22Rv1 (cell line): ENCODE results near the gene STK11IP.

Experiments used
- H3K27ac ChIP-seq: fragments of 450-650 bp; 2 replicates; pipeline ENCODE4 v1.5.1; 2017
- CTCF ChIP-seq: fragments of 450-650 bp; IDR thresholded peaks from 2 replicates; pipeline ENCODE4 v1.5.1; 2017; ENCODE audit warnings: mild to moderate bottlenecking
- ZFX ChIP-seq: fragments of 450-650 bp; IDR thresholded peaks from 2 replicates; pipeline ENCODE4 v1.6.1; 2017; ENCODE audit warnings: antibody characterized with exemption, borderline replicate concordance

The STK11IP gene

DNA sequence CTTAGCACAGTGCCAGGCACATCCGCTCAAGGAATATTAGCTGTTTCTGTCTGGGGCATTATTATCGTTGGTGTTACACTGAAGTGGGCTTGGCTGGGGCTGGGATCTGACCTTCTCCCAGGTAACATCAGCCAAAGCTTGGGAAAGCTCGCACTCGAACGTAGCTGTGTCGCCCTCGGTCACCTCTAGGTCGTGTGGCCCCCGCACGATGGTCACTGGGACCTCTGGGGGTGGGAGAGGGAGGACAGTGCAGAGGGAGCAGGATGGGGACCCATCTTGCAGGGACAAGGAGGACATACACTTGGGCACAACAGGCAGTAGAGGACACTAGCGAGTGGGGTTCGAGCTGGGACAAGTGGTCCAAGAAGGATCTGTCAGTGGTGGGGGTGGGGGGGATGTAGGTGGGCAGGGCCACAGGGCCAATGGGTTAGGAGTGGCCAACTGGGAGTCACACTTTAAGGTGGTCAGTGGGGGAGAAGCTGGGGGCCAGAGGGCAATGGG is 44.1 kb upstream of the STK11IP start:
- TF ChIP-seq CTCF (no peak), ZFX (no peak)
- no peak overlapping the region for H3K27ac ChIP-seq

- no peak overlapping the region for H3K27ac ChIP-seq
- TF ChIP-seq ZFX (no peak), CTCF (no peak)
Observed at GRCh38 chr2:219554350-219554749, 43.3 kb upstream of the STK11IP start.

DNA sequence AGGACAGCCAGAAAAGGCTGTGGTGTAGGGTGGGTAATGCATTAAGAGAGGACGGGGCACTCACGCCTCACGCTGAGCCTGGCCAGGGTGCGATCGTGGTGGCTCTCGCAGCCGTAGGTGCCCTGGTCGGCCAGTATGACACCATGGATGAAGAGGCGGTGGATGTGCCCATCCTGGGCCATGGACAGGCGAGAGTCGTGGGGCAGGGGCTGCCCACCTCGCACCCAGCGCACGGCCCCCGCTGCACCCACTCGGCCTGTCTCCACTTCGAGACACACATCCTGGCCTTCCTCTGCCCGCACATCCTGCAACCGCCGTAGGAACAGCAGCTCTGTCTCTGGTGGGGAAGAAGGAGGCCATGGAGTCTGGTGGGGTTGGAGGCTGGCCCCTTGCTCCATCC is 41.7 kb upstream of the STK11IP start:
- TF ChIP-seq ZFX (no peak), CTCF (no peak)
- no peak overlapping the region for H3K27ac ChIP-seq

- no peak for TF ChIP-seq ZFX
- TF ChIP-seq CTCF, result no peak
- H3K27ac ChIP-seq, result no peak overlapping the region
Observed at GRCh38 chr2:219556413-219556812, 41.2 kb upstream of the STK11IP start.

GRCh38 chr2:219557320-219557719 is 40.3 kb upstream of the STK11IP start:
- H3K27ac ChIP-seq, result no peak overlapping the region
- no peak for TF ChIP-seq ZFX
- TF ChIP-seq CTCF, result no peak

DNA sequence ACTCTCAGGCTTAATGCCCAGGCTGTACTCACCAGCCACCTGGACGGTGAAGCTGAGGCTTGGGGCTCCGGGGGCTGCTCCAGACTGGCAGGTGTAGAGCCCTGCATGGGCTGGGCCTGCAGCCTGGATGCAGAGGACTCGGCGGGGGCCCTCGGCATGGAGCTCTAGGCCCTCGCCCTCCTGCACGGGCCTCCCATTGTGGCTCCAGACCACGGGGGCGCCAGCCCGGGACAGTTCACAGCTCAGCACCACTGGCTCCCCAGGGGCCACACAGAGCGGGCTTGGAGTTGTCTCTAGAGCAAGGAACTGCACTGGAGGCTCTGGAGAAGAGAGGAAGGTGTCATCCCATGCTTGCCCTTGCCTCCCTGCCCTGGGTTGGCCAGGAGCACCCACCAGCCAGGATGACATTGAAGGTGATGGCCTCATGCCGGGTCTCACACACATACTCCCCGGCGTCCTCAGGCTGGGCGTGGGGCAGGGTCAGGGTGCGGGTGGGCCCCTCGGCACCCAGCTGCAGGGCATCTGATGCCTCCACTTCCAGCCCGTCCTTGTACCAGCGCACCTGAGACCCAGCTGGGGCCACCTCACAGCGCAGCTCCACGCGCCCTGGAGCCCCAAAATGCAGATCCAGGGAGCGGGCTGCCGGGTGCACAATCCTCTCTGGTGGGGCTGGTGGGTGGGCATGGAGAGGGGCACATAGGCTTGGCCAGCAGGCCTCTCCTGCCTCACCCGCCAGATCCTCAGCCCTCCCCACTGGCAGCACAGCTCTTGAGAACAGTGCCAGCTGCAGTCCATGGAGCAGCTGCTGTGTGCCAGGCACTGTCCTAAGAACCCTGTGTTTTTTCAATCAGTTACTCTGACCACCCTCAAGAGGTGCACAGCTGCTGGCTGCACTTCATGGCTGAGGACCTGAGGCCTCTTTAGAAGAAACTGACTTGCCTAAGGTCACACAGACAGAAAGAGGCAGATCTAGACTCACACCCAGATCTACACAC is 39.6 kb upstream of the STK11IP start:
- no peak for TF ChIP-seq CTCF
- TF ChIP-seq ZFX, result no peak
- no peak overlapping the region for H3K27ac ChIP-seq
